Ishikawa (cell line): ENCODE measurements around the gene YTHDC1.

Experiments
- CEBPB ChIP-seq: IDR thresholded peaks from 2 replicates; pipeline ENCODE4 v1.6.1; 2012
- CREB1 ChIP-seq: IDR thresholded peaks from 2 replicates; pipeline ENCODE4 v1.6.1; 2012; ENCODE audit warnings: low read depth
- EGR1 ChIP-seq: IDR thresholded peaks from 2 replicates; pipeline ENCODE4 v1.6.1; 2012
- EP300 ChIP-seq: IDR thresholded peaks from 2 replicates; pipeline ENCODE4 v1.6.1; 2012; ENCODE audit warnings: borderline replicate concordance
- FOXM1 ChIP-seq: IDR thresholded peaks from 2 replicates; pipeline ENCODE4 v1.6.1; 2012; ENCODE audit warnings: low read depth, borderline replicate concordance
- NFIC ChIP-seq: IDR thresholded peaks from 2 replicates; pipeline ENCODE4 v1.6.1; 2012
- RAD21 ChIP-seq: IDR thresholded peaks from 2 replicates; pipeline ENCODE4 v1.6.1; 2012; ENCODE audit warnings: low read depth
- TAF1 ChIP-seq: IDR thresholded peaks from 2 replicates; pipeline ENCODE4 v1.6.1; 2012; ENCODE audit warnings: low read depth, mild to moderate bottlenecking
- TCF12 ChIP-seq: IDR thresholded peaks from 2 replicates; pipeline ENCODE4 v1.6.1; 2012; ENCODE audit warnings: low read depth
- TEAD4 ChIP-seq: IDR thresholded peaks from 2 replicates; pipeline ENCODE4 v1.6.1; 2012
- YY1 ChIP-seq: IDR thresholded peaks from 2 replicates; pipeline ENCODE4 v1.6.1; 2012; ENCODE audit warnings: low read depth
- ZBTB7A ChIP-seq: IDR thresholded peaks from 2 replicates; pipeline ENCODE4 v1.6.1; 2012; ENCODE audit warnings: low read depth
- TF ChIP-seq, protein P1 (sequence below): IDR thresholded peaks from 2 replicates; pipeline ENCODE4 v1.6.1; 2012; ENCODE audit warnings: low read depth, mild to moderate bottlenecking
- TF ChIP-seq, protein P2 (sequence below): IDR thresholded peaks from 2 replicates; pipeline ENCODE4 v1.6.1; 2012
- TF ChIP-seq, protein P3 (sequence below): IDR thresholded peaks from 2 replicates; pipeline ENCODE4 v1.6.1; 2012

YTHDC1 gene

DNA sequence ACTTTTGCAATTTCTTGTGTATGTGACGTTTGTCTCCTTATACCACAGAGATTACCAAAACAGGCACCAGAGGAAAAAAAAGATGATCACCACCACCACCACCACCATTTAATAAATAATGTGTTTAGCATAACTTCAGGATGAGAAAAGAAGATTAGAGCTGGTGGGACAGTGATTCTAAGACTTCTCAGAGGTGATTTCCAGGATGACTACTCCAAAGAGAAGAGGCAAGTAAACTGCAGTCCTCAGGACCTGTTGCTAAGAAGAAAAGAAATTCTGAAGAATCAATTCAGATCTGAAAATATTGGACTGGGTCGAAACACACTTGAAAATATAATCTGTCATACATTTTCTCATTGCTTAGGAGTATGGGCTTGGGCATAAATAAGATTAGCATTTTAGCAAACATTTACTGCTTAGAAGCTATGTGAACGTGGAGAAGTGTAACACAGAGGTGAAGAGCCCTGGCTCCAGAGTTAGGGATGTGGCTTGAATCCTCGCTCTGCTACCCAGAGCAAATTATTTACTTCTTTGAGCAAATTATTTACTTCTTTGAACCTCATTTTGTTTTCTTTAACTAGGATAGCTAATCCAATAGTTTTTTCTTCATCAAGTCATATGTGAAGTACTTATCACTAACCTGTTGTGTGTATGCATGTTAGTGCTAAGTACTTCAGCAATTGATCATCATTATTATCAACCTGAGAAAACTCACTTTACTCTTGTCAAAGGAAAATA is 10.5 kb upstream of the YTHDC1 start:
- TF ChIP-seq CEBPB (no peak), TAF1 (no peak), TEAD4 (no peak), FOXM1 (no peak), CREB1 (no peak), NFIC (no peak)
- TF ChIP-seq, protein P1, sequence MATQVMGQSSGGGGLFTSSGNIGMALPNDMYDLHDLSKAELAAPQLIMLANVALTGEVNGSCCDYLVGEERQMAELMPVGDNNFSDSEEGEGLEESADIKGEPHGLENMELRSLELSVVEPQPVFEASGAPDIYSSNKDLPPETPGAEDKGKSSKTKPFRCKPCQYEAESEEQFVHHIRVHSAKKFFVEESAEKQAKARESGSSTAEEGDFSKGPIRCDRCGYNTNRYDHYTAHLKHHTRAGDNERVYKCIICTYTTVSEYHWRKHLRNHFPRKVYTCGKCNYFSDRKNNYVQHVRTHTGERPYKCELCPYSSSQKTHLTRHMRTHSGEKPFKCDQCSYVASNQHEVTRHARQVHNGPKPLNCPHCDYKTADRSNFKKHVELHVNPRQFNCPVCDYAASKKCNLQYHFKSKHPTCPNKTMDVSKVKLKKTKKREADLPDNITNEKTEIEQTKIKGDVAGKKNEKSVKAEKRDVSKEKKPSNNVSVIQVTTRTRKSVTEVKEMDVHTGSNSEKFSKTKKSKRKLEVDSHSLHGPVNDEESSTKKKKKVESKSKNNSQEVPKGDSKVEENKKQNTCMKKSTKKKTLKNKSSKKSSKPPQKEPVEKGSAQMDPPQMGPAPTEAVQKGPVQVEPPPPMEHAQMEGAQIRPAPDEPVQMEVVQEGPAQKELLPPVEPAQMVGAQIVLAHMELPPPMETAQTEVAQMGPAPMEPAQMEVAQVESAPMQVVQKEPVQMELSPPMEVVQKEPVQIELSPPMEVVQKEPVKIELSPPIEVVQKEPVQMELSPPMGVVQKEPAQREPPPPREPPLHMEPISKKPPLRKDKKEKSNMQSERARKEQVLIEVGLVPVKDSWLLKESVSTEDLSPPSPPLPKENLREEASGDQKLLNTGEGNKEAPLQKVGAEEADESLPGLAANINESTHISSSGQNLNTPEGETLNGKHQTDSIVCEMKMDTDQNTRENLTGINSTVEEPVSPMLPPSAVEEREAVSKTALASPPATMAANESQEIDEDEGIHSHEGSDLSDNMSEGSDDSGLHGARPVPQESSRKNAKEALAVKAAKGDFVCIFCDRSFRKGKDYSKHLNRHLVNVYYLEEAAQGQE, result no peak
- TF ChIP-seq, protein P2, sequence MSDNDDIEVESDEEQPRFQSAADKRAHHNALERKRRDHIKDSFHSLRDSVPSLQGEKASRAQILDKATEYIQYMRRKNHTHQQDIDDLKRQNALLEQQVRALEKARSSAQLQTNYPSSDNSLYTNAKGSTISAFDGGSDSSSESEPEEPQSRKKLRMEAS, result no peak

- TF ChIP-seq, protein P1, result no peak
- no peak for TF ChIP-seq TAF1
- TF ChIP-seq NFIC, result no peak
- TF ChIP-seq CEBPB, result no peak
- no peak for TF ChIP-seq YY1
- TF ChIP-seq ZBTB7A, result no peak
- TF ChIP-seq EGR1, result no peak
- TF ChIP-seq, protein P2, result no peak
- TF ChIP-seq TEAD4, result no peak
- TF ChIP-seq, protein P3, sequence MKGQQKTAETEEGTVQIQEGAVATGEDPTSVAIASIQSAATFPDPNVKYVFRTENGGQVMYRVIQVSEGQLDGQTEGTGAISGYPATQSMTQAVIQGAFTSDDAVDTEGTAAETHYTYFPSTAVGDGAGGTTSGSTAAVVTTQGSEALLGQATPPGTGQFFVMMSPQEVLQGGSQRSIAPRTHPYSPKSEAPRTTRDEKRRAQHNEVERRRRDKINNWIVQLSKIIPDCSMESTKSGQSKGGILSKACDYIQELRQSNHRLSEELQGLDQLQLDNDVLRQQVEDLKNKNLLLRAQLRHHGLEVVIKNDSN, result no peak
- TF ChIP-seq EP300, result no peak
- no peak for TF ChIP-seq TCF12
- TF ChIP-seq CREB1, result no peak
- no peak for TF ChIP-seq FOXM1
- no peak for TF ChIP-seq RAD21
Observed at GRCh38 chr4:68359508-68359907, 9.6 kb upstream of the YTHDC1 start.

GRCh38 chr4:68358988-68359387 is 9.1 kb upstream of the YTHDC1 start:
- TF ChIP-seq EGR1 (no peak), EP300 (no peak), TCF12 (no peak), YY1 (no peak), RAD21 (no peak), FOXM1 (no peak), NFIC (no peak), CREB1 (no peak), TAF1 (no peak), TEAD4 (no peak), ZBTB7A (no peak), CEBPB (no peak)
- TF ChIP-seq, protein P3, result no peak
- TF ChIP-seq, protein P1, result no peak
- TF ChIP-seq, protein P2, result no peak

- no peak for TF ChIP-seq TEAD4
- no peak for TF ChIP-seq CREB1
- no peak for TF ChIP-seq YY1
- no peak for TF ChIP-seq FOXM1
- TF ChIP-seq NFIC, result no peak
- TF ChIP-seq, protein P1, result no peak
- TF ChIP-seq, protein P2, result no peak
- no peak for TF ChIP-seq TAF1
- TF ChIP-seq RAD21, result no peak
- TF ChIP-seq CEBPB, result no peak
- no peak for TF ChIP-seq EGR1
- no peak for TF ChIP-seq ZBTB7A
- TF ChIP-seq TCF12, result no peak
Observed at GRCh38 chr4:68352791-68353190, 2.9 kb upstream of the YTHDC1 start.
